GM21786 (cell line): ENCODE measurements around the gene DBX1.
"Not testable (repeated sequence)": the region's sequence is repeated elsewhere in the genome, so short reads cannot be mapped to it uniquely, and the experiment has no call there.

Experiments
- ATAC-seq: cut with Tn5 transposase; IDR thresholded peaks from one replicate; pipeline ENCODE4 v1.9.1; 2021; ENCODE audit not compliant: unreplicated experiment

Gene DBX1

DNA sequence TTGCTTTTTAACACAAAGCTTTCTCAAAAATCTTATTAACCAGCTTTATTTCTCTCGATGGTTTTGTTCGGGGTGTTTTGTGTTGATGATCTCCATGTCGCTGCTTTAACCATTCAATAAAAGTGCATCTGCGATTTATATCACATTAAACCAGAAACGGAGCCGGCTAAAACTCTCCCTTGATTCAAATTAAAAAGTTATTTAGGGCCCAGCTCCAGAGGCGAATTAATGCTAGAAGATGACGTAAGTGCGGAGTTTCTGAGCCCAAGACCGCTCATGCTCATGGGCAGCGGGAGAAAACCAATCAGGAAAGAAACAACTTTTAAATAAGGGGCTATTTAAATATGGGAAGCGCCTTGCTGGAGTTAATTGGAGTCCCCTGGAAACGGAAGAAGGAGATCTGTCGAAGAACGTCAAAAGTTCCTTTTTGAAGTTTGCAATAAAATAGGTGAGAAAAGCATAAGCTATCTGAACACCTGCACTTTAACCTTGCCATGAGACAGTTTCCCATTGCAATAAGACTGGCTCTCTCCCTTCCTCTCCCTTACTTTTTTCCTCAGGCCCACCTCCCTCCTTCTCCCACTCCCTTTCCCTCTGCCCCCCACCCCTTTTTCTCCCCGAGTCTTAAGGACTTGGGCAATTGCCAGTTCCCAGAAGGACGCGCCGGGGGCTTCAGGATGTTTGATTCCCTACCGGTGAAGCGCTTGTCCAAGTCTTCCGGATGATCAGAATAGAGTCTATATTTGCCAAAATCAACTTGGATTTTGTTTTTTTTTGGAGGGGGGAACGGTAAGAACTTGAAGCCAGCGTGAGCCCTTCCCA lies 1.9 kb upstream of the DBX1 start:
- no peak for ATAC-seq

- no peak for ATAC-seq
Measured at GRCh38 chr11:20161230-20161918, 1.1 kb upstream of the DBX1 start.

GRCh38 chr11:20159466-20160381 lies 551 bp downstream of the DBX1 start:
- no peak for ATAC-seq

GRCh38 chr11:20158597-20159257 lies 1.5 kb downstream of the DBX1 start:
- no peak for ATAC-seq

GRCh38 chr11:20157728-20158127 lies 2.5 kb downstream of the DBX1 start:
- no peak for ATAC-seq

DNA sequence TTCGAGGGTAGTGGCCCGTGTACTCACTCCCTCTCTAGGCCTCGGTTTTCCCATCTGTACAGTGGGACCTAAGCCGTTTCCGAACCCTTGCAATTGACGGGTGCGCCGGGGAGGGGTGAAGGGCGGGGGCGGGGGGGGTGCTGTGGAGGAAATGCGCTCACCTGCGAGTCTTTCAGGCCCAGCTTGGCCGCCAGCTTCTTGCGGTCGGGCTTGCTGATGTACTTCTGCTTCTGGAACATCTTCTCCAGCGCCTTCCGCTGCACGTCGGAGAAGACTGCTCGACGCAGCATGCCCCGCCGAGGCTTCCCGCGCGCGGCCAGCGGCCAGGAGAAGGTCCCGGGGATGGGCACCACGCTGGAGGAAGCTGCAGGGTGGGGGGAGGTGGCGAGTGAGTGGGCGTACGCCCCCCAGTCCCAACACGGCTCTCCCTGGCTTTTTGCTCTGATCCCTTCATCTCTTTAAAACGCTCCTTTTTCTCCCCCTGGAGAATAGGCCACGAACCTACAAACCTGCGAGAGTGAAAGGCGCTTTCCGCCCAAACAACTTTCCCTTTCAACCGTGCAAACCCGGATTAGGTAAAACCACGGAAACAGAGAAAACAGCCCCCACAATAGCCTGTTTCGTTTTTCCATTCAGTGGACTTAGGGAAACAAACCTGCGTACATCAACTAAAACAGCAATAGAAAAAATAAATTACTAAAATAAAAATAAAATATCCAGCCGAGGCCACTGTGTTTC lies 3.2 kb downstream of the DBX1 start:
- no peak for ATAC-seq

GRCh38 chr11:20156280-20156875 lies 3.9 kb downstream of the DBX1 start:
- ATAC-seq = no peak

DNA sequence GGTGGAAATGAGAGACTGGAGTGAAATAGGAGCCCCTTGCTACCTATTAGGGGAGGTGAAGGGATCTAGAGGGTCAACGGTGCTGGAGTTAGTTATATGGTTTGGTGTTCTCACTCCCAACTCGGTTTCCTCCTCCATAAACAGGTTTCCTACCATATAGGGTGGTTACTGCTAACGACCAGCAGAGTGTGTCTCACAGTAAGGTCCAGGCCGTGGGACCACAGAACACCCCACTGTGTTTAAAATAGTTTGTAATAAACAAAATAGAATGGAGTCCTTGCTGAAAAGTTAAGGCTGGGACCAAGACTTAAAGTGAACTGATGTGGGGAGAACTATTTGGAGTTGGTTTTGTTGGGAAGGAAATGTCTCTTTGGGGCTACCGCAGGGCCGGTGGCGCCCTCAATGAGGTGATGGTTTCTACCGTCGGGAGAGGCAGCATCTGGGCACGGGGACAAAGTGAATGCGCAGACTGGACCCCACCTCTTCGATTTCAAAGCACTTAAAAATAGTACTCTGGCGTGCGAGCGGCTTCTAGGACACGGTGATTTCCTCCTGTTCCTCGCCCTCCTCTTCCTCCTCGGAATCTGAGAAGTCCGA lies 4.5 kb downstream of the DBX1 start:
- no peak for ATAC-seq

DNA sequence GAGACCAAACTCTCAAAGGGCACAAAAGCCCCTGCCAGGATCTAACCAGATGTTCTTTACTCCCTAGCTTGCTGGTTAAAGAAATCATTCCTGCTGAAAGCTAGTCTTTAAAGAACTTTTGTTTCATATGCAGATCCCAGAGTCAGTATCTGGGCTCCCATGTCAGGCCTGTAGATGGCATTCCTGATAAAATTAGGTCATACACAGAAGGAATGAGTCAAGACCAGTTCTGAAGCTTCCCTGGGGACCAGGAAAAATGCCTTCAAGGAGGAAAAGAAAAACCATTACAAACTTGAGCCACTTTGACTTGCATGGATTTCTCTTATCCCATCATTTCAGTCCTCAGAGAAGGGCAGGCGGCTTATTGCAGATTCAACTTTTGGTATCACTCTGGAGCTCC lies 5.9 kb downstream of the DBX1 start:
- no peak for ATAC-seq

DNA sequence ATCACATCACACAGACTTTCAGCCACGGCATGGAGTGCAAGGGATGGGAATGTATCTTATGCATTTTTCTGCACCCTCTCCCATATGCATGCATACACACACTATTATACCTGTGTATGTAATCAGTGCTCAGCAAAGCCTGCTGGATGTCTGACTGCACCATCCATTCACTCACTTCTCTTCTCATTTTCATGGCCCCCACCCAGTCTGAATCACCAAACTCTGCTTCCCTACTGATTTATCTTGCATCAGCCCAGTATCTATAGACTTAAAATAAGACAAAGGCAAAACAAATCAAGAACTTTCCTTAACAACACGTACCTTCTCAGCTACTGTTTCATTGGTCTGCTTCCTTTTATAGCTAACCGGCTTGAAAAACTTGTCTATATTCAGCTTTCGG lies 21.6 kb downstream of the DBX1 start:
- no peak for ATAC-seq

DNA sequence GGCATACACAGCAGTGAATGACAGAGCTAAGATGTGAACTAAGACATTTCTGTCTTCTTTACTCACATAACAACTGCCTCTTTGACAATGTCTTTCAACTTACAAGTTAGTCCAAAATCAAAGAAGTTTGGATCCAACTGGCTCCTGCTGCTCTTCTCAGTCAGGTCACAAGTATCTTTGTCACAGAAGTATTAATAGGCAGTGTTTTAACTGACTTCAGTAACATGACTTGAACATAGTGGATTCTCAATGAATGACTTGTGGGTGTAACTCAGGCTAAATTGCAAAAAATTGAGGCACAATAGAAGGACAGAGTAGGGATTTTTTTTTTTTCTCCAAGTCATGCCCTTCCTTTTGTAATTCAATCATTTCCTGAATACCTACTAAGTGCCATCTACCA lies 22.6 kb downstream of the DBX1 start:
- ATAC-seq = no peak

GRCh38 chr11:20134991-20135736 lies 25.1 kb downstream of the DBX1 start:
- ATAC-seq = no peak

- ATAC-seq = no peak
Measured at GRCh38 chr11:20132667-20133039, 27.6 kb downstream of the DBX1 start.

- ATAC-seq = peak; percentile 48
Measured at GRCh38 chr11:20131788-20132666, 28.2 kb downstream of the DBX1 start.

DNA sequence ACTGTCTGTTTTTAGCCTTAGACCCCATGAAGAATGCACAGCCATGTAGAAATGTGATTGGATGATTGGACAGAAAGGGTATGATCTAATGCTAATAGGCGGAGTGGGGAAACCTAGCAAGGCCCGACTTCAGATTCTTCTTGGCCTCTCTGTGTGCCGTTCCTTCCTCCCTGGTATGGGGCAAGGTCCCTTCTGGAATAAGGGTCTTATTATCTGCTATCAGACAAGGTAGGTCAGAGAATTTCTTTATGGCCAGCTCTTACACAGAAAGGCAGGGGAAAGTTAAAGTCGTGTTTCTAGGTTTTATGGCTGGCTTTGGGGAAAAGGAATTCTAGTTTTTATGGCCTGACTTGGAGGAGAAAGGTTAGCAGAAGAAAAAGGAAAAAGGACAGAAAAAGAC lies 30.6 kb downstream of the DBX1 start:
- no peak for ATAC-seq

- ATAC-seq = not testable (repeated sequence)
Measured at GRCh38 chr11:20128528-20128825, 31.8 kb downstream of the DBX1 start.

DNA sequence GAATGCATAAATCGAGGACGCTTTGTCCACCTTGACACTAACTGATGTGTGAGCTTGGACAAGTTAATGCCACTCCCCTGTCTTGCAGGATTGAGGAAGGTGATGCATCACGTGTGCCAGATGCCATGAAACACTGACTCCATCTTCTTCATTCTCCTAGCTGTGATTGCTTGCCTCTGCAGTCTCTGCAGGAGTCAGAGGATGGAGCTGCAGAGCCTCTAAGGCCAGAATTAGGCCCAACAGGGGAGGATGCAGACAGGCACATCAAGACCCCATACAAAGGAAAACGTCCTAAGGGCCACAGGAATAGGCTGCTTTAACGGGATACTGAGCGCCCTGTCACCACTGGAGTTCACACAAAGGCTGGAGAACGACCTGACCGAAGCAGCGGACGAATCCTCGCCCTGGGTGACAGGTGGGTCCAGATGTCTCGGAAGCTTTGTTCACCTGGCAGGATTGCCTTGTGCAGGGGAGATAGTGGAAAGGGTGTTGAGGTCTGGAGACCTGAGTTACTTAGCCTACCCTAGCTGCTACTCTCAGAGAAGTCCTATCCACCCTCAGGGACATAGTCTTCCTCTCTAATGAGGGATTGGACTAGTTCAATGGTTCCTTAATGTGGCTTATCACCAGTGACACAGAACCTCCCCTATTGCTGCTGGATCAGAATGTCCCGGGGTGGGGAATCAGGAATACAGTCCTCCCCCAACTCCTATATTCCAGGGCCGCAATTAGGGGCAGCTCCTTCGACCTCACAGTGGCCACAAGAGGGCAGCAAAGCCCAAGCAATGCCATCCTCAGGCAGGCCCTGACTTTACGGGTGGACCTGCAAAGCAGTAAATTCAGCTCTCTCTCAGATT lies 32.4 kb downstream of the DBX1 start:
- ATAC-seq = peak; percentile 81
